Left forelimb (tissue), 1 donor: ENCODE results near the gene TCL1B.
"Not testable (repeated sequence)": the region's sequence is repeated elsewhere in the genome, so short reads cannot be mapped to it uniquely, and the experiment has no call there.

Experiments
- DNase-seq: peaks from one replicate; pipeline ENCODE4 v3.0.0-alpha.2; 2018; ENCODE audit warnings: low spot score

TCL1B gene

DNA sequence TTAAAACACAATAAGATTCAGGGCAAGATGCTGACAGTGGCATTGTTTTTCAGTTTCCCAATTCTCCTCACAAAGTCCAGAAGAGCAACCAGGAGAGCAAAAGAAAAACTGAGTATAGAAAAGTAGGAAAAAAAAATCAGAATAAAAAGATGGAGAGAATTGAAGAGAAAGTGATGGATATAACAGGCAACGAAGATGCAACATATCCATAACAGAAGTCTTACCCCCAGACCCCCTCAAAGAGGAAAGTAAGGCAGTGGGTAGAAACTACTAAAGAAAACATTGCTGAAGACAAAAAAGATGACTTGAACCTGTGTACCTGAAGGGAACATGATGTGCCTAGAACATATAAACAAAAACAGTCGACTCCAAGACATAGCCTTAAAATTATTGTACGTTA lies 17.1 kb downstream of the TCL1B start:
- no peak for DNase-seq

DNA sequence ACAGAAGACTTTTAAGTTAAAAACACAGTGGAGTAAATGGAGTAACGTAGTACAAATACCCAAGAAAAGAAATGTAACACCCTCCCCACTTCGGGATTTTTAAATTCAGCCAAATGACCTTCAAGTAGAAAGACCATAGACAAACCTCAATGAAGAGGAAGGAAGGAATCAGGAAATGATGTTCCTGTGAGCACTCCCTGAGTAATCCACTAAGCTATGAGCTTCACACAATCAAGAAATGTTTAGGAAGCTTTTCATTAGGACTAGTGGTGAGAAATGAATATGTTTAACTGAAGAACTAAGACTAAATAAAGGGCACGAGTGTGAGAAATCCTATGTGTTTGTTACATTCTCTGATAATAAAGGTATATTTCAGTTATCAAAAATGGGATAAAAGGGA lies 17.6 kb downstream of the TCL1B start:
- DNase-seq = no peak

DNA sequence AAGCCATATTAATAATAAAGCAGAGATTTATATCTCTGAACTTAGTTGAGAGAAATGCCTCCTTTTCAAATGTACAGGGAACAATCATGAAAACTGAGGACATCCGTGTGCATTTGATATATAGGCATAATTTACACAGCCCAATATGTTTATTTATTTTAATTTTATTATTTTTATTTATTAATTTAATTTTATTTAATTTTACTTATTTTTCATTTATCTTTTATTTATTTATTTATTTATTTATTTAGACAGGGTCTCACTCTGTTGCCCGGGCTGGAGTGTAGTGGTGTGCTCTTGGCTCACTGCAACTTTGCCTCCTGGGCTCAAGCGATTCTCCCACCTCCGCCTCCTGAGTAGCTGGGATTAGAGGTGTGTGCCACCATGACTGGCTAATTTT lies 19.3 kb downstream of the TCL1B start:
- DNase-seq = no peak

DNA sequence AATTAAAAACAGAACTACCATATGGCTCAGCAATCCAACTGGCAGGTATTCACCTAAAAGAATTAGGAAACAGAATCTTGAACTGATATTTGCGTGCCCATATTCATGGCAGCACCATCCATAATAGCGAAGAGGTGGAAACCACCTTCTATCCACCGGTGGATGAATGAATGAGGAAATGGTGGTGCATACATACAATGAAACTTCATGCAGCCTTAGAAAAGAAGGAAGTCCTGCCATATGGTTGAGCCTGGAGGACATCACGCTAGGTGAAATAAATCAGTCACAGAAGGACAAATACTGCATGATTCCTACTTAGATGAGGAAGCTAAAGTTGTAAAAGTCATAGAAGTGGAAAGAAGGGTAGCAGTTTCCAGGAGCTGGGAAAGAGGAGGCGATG lies 21.1 kb downstream of the TCL1B start:
- no peak for DNase-seq

DNA sequence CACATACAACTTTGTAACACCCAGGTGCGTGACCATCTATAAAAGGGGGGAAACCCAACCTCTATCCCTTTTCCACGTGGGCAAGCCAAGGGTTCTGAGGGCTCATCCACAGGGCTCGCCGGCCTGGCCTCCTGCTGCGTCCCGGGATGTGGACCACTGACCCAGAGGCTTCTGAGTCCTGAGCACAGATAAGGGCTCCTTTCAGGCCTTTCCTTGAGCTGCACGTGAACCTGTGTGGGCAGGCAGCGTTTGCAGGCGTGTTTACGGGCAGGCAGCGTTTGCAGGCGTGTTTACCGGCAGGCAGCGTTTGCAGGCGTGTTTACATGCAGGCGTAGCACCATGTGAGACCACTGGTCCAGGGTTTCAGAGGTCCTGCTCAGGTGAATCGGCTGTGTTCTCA lies 23.9 kb downstream of the TCL1B start:
- no peak for DNase-seq

DNA sequence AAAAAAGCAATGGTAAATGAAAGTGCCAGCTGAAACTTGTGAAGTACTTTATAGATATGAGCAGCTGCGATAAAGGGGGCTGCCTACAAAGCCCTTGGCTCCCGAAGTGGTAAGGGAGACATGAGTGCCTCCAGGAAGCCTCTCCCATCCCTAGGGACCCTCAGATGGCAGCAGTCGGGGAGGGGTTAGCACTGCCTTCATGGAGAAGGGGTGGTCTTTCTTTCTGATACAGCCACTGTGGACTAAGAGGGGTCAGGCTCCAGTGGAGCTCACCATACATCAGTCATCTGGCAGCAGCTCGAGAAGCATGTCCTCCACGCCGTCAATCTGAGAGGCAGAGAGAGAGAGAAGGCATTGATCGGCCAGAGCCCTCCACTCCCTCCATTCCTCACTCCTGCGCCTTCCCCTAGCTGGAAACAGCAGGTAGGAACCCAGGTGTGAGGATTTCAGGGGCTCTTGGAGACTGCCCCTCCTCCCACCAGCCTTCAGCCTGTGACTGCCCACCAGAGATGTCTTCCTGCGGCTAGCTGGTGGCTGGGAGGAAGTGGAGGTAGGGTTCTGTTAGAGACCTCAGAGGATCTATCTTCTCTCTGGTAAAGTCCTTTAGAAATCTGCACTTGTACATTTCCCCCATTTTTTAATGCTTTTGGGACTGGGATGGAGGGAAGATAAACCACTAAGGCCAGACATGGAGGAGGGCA lies 25.4 kb downstream of the TCL1B start:
- no peak for DNase-seq

DNA sequence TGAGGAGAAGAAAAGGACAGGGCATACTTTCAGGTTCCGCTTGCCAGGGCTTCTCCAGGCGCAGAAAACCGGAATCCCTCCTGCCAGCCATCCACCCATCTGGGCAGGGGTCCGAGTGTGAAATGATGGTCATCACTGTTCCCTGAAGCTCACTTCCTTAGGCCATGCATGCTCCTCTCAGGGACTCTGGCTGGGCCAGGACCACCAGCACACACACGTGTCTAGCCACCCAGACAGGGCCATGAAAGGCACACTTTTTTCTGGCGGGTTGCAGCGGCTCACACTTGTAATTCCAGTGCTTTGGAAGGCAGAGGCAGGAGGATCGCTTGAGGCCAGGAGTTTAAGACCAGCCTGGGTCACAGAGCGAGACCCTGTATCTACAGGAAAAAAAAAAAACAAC lies 26.2 kb downstream of the TCL1B start:
- DNase-seq = no peak

DNA sequence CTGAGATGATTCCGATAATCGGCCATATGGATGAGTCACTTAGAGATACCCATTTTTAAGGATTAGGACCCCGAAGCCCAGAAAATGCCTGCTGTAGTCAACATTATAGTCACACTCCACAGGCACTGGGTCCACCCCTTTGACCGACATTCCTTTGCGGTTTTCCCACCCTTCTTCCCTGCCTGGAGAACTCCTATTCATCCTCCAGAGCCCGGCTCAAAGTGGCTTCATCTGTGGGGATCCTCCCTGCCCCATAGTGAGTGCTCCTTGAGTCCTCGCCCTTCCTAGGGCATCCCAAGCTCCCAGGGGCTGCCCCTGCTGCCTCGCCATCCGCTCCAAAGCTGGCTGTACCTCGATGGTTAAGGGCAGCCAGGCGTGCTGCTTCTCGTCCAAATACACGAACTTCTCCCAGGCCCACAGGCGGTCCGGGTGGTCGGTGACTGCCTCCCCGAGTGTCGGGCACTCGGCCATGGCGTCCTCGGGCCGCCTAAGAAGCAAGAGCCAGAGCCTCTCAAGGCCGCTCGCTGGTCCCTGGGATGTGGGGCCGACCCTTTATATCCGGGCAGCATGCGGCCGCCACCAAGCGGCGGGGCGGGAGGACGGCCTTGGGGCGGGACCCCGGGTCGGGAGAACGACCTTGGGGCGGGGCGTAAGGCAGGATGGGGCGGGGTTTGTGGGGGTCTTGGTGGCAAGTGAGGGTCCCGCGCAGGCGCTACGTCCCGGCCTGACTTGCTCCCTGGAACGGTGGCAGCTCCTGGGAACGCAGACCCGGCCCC lies 27.6 kb downstream of the TCL1B start, which contains the start of gene TCL1A:
Gene TCL1A, minus strand, starts transcription at position 530 of the 776 bp plus-strand sequence. Its CDS starts 59 bp downstream, at position 471.
- DNase-seq = no peak

DNA sequence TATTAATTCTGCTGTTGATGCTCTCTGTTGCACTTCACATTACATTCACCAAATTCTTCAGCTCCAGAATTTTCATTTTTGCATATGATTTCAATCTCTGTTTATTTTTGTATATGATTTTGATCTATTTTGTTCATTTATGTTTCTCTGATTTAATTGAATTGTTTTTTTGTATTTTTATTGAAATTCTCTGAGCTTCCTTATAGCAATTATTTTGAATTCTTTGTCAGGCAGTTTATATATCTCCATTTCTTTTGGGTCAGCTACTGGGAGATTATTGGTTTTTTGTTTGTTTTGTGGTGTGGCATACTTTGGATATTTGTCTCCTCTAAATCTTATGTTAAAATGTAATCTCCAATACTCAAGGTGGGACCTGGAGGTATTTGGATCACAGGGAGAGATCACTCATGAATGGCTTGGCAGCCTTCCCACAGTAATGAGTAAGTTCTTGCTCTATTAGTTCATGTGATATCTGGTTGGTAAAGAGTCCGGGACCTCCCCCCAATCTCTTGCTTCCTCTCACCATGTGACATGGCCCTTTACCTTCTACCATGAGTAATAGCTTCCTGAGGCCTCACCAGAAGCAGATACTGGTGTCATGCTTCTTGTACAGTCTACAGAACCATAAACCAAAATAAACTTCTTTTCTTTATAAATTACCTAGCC lies 36.4 kb downstream of the TCL1B start:
- no peak for DNase-seq

DNA sequence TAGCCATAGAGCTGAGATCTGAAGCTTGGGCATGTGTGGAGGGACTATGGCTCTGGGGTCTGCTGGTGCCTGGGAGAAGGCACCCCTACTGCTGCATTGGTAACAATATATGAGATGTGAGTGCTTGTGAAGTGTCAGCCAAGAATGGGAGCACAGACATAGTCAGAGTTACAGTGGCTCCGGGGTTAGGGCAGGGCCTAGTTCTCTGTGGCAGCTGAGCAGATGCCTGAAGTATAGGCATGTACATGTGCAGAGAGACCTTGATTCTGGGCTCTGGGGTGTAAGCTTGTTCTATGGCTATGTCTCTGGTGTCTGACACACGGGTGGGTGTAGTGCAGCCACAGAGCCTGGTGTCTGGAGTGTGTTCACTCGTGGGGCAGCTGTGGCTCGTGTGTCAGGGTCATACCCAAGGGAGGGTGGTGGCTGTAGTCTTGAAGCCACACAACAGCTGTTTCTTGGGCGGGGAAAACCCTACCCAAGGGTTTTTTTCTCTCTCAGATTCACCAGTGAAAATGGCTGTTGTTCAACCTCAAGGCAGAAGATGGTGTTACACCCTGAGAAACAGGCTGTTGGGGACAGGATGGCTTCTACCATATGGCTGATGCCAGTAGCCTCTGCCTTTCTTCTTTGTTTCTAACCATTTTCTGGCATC lies 39.6 kb downstream of the TCL1B start:
- DNase-seq = no peak

DNA sequence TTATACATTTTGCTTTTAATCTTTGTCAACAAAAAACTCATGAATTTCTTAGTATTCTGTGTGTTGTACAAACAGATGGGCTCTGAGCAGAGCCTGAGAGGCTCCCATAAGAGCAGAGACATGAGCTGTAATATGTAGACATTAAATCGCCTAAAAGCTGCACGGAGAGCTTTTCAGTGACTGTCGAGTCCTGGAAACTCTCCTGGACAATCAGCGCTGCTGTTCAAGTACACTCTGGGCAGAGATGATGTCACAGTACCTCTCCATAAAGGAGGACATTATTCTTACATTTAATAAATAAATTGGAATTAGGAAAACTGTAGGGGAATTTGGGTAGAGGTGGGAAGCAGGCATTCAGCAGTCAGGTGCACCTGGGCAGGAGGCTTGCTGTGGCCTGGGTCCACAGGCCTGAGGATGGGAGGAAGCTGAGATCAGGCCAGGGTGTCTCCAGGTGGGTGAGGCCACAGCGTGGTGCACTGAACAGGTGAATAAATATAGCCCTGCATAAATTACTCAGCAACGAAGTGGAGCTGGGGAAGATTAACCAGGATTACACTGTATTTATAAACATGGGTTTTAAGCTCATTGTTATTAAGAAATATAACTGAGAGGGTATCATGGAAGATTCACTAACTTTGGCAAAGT lies 41.0 kb downstream of the TCL1B start:
- no peak for DNase-seq

DNA sequence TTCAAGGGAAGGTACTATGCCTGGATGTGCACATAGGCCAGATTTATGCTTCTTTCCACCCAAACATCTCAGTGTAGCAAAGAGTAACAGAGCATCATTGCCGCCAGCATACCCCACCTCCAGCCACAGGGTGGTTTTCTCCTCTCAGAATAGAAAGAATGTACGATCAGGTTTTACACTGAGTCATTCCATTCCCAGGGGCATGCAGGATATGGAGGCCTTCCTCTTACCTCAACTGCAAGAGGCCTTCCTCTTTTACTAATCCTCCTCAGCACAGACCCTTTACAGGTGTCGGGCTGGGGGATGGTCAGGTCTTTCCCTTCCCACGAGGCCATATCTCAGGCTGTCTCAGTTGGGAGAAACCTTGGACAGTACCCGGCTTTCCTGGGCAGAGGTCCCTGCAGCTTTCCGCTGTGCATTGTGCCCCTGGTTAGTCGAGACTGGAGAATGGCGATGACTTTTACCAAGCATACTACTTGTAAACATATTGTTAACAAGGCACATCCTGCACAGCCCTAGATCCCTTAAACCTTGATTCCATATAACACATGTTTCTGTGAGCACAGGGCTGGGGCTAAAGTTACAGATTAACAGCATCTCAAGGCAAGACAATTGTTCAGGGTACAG lies 43.3 kb downstream of the TCL1B start:
- DNase-seq = not testable (repeated sequence)

DNA sequence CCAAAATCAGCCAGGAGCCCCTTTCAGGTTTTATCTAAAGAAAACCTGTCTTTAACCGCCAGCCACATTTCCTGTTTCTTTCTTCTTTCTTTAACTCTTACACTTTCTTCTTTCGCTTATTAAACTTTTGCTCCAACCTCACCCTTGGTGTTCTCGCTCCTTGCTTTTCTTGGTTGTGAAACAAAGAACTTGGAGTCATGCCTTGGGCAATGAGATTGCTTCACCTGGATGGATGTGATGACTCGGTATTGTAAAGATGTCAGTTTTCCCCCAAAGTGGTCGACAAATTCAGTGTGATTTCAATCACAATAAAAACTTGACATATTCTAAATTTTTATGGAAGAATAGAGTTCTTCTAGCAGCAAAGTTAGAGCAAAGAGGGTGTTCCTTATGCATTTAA lies 43.9 kb downstream of the TCL1B start:
- DNase-seq = no peak

DNA sequence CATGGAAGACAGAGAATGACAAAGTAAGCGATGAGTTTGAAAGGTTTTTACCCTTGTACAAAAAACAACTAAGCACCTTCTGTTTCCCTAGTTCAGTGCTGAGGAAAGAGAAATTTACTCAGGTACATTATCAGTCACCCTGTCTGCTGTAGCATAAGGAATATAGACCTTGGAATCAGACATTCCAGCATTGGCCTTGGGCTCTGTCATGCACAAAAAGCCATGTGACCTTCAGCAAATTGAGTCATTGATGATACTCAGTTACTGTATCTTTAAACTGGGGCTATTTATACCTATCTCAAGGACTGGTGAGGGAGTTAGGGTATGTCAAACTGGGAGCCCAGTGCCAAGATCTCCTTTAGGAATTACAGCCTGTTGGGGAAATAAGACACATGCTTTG lies 47.0 kb downstream of the TCL1B start:
- DNase-seq = no peak

DNA sequence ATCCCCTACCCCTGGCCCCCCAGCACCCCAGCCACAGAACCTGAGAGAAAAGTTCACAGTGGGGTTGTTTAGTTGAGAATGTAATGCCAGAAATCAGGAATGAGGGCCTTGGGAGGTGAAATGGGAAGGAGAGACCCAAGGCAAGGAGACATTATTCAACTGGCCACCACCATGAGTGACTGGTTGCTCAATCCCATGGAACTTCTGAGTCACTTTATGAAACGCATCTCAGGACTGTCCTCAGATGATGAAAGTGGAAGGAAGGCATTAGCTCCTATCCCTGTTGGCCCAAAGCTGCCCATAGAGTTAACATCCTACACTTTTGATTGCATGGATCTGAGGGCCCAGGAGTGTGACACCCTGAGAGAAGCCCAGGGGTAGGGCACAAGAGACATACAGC lies 53.1 kb downstream of the TCL1B start:
- no peak for DNase-seq

DNA sequence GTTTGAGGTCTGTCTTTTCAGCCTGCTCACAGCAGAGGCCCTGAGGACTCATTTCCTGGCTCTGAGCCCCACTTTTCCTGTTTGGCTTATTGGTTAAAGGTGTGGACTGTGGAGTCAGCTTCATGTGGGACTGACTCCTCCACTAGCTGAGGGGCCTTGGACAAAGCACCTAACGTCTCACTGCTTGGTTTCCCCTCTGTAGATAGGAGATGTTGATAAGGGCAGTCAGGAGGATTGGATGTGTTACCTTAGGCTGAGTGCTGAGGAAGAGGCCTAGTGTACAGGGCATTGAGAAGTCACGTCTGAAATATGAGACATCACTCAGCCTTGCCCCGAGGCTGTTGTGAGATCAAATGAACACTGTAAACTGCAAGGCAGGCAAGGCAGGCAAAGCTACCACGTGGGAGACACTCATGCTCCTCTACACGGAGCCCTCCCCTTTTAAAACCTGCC lies 54.8 kb downstream of the TCL1B start:
- no peak for DNase-seq

DNA sequence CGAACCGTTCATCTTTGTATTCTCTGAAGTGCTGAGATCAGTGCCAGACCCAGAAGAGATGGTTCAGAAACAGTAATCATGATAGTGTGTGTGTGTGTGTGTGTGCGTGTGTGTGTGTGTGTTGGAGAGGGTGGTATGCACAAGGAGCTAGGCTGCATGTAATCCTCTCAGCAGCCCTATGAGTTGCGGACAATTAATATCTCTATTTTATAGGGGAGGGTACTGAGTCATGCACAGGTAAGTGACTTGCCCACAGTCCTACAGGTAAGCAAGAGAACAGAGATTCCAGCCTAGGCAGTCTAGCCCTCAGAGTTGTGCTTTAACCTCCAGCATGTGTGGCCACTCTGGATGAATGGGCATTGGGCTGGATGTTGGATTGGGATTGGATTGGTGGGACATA lies 55.6 kb downstream of the TCL1B start:
- DNase-seq = no peak
